ENCODE results near the gene TUBB.
"Not testable (repeated sequence)": the region's sequence is repeated elsewhere in the genome, so short reads cannot be mapped to it uniquely, and the experiment has no call there.

The TUBB gene

DNA sequence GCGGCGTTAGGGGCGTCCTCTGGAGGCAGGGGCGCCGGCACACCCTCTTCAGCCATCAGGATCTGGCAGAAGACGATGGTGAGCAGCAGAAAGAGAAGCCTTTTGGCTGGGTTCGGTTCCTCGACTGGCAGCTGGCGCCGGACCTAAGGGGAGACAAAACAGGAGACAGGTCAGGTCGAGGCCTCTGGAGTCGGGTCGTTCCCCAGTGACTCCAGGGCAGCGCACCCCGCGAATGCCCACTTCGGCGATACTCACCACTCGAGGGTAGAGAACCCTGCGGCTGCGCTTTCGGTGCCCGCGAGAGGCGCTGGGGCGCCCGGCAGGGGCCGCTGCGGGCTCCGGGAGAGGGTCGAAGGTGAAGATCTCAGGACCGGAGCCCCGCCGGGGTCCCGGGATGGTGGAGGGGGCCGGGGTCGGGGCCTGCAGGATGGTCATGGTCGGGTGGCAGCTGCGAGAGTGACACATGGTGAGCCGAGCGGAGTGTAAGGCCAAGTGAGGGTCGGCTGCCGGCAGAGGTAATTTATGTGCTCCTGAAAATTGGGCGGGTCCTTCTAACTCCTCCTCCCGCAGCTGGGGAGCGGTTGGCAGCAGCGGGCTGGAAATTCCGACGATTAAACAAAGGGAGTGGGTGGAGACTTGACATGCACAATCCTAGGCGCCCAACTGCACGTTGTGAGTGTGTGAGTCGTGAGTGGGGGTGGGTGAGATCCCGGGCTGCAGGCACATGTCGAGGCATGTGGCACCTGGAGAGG is 24.1 kb downstream of the TUBB start, which contains the start of gene IER3:
Gene IER3 (minus strand): TSS at position 494 of the 752 bp plus-strand sequence. CDS start 29 bp downstream, at position 465.
- under 1% methylated on average over 54 of the region's 54 CpGs for WGBS
- Histone ChIP-seq H3K27ac (ENCODE audit: low read depth, low read length) (peak within 1 kb of the TSS; percentile 54), H3K27me3 (ENCODE audit: insufficient read depth, low read length) (peaks cover 4% of the 10 kb centered on the region; the same call in 1 of the 2 replicates), H3K9me3 (ENCODE audit: insufficient read depth, low read depth, low read length) (no peaks in the 10 kb centered on the region), H3K9ac (ENCODE audit: low read depth, low read length) (peak within 1 kb of the TSS; percentile 74), H3K4me3 (ENCODE audit: low read length) (peak within 1 kb of the TSS; percentile 70), H3K36me3 (ENCODE audit: insufficient read depth, low read length) (peaks cover 20% of the 10 kb centered on the region), H3K4me1 (ENCODE audit: insufficient read depth, low read length) (peaks cover 16% of the 10 kb centered on the region)

DNA sequence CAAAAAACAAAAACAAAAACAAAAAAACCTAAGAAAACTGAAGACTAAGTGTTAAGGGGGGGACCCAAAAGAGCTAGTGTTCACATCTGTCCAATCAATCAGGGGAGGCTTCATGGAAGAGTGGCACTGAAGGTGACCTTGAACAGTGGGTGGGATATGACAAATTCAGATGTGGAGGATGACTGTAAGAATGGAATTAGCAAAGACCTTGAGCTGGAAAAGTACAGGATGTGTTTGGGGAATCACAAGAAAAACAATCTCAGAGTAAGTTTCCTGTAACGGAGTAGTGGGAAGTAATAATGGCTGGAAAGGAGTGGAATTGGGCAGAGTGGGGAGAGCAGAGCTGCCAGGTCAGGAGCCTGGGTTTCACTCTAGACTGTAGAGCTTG is 27.1 kb downstream of the TUBB start:
- Histone ChIP-seq H3K36me3 (ENCODE audit: insufficient read depth, low read length) (no peaks in the 10 kb centered on the region), H3K27me3 (ENCODE audit: insufficient read depth, low read length) (peaks cover 4% of the 10 kb centered on the region; the same call in 1 of the 2 replicates), H3K4me3 (ENCODE audit: low read length) (no peak overlapping the region), H3K4me1 (ENCODE audit: insufficient read depth, low read length) (peaks cover 10% of the 10 kb centered on the region), H3K9ac (ENCODE audit: low read depth, low read length) (no peak overlapping the region), H3K27ac (ENCODE audit: low read depth, low read length) (no peak overlapping the region), H3K9me3 (ENCODE audit: insufficient read depth, low read depth, low read length) (no peaks in the 10 kb centered on the region)
- WGBS = 94% methylated on average over 1 of the region's 1 CpG

DNA sequence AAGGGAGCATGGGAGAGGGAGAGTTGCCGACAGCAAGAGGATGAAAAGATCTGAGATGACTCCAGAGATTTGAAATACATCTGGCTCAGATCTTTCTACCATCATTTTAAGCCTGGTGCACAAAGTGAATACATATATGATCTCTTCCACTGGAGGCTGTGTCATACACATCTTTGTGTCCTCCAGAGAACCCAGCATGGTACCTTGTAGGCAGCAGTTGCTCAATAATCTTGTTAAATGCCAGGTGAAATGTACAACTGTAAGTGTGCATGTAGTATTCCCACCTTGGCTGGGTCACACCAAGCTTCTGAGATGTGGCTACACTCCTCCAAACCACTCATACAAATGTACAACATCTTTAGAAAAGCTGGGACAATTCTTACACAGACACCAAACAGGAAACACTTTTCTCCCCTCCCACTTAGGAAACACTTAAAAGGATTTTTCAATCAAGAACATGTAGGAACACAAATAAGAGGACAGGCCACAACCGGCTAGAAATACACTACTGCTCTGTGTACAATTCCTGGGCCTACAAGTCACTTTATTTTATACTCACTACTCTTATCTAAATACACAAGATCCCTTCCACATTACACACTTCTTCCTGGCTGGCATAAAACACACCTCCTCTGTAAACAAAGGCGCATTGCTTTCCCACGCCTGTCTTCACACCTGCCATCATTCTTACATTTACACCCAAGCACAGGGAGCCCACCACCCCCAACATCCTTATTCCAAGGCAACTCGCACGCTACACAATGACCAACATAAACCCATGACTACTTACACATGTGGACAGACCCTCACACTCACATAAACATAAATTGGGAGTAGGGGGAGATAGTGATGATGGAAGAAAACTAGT is 28.0 kb downstream of the TUBB start:
- peaks cover 4% of the 10 kb centered on the region; the same call in 1 of the 2 replicates for H3K27me3 ChIP-seq (ENCODE audit: insufficient read depth, low read length)
- H3K9me3 ChIP-seq (ENCODE audit: insufficient read depth, low read depth, low read length) = no peaks in the 10 kb centered on the region
- H3K36me3 ChIP-seq (ENCODE audit: insufficient read depth, low read length) = no peaks in the 10 kb centered on the region
- no peak overlapping the region for H3K9ac ChIP-seq (ENCODE audit: low read depth, low read length)
- no peak overlapping the region for H3K4me3 ChIP-seq (ENCODE audit: low read length)
- H3K4me1 ChIP-seq (ENCODE audit: insufficient read depth, low read length) = peaks cover 10% of the 10 kb centered on the region
- H3K27ac ChIP-seq (ENCODE audit: low read depth, low read length) = no peak overlapping the region
- WGBS = 91% methylated on average over 6 of the region's 6 CpGs

DNA sequence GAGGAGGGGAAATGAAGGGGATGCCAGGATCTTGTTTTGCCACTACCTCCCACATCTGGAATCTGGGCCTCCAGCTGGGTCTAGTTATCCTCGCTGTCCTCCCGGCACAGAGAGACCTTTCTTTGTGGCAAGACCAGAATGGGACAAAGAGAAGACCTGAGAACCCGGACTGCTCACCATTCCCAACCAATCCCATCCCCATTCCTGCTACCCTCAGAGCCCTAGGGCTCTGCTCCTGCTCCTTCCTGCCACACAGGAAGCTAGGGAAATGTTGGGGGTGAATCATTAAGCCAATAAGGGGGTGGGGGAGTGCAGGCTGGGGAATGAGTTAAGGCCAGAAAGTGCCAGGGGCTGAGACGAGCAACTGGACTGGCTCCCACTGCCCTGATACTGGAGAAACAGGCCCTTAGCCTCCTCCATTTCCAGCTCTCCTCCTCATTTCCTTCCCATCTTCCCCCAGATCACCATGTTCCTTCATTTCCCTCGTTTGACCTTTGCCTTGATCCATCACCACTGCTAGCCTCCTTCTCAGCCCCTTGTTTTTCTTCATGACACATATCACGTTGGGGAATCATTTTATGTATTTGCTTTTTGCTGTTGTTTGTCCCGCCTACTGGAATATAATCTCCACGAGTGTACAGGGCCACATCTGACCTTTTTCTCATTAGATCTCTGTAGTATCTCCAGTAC is 28.8 kb downstream of the TUBB start:
- Histone ChIP-seq H3K27me3 (ENCODE audit: insufficient read depth, low read length) (no peaks in the 10 kb centered on the region), H3K9me3 (ENCODE audit: insufficient read depth, low read depth, low read length) (no peaks in the 10 kb centered on the region), H3K27ac (ENCODE audit: low read depth, low read length) (no peak overlapping the region), H3K4me1 (ENCODE audit: insufficient read depth, low read length) (peaks cover 10% of the 10 kb centered on the region), H3K4me3 (ENCODE audit: low read length) (no peak overlapping the region), H3K9ac (ENCODE audit: low read depth, low read length) (no peak overlapping the region), H3K36me3 (ENCODE audit: insufficient read depth, low read length) (no peaks in the 10 kb centered on the region)
- WGBS = 77% methylated on average over 8 of the region's 8 CpGs

DNA sequence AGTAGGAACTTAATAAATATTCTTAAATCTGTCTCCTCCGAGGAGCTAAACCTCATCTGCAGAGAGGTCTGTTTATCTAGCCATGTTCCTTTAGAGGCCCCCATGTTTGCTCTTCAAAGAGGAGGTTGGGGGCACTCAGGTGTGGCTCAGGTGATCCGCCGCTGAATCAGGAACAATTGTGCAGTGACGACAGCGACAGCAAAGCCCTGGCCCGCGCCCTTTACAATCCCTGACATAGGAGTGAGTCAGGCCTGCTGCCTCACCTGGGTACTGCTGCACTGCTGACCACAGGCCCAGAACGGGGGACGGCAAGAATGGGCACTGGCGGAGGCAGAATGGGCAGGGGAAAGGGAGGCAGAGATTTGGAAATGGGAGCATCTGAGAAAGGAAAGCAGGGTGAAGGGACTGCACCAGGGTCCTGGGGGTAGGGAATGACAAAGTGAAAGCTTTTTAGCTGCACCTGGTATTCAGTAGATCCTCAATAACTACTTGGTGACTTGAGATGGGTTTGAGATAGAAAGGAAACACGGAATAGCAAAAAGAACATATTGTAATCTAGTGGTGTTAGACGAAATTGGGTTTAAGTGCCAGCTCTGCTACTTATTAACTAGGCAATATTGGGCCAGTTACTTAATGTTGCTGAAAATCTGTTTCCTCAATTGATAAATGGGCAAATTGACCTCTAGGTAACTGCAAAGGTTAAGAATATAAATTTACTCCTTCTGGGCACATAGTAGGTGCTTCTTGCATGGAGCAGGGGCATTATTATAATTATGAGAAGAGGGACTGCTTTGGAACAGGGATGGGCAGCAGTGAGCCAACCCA is 29.6 kb downstream of the TUBB start:
- Histone ChIP-seq H3K36me3 (ENCODE audit: insufficient read depth, low read length) (no peaks in the 10 kb centered on the region), H3K4me1 (ENCODE audit: insufficient read depth, low read length) (peaks cover 9% of the 10 kb centered on the region), H3K9me3 (ENCODE audit: insufficient read depth, low read depth, low read length) (no peaks in the 10 kb centered on the region), H3K27ac (ENCODE audit: low read depth, low read length) (no peak overlapping the region), H3K27me3 (ENCODE audit: insufficient read depth, low read length) (no peaks in the 10 kb centered on the region), H3K4me3 (ENCODE audit: low read length) (no peak overlapping the region), H3K9ac (ENCODE audit: low read depth, low read length) (no peak overlapping the region)
- WGBS = 92% methylated on average over 12 of the region's 12 CpGs

DNA sequence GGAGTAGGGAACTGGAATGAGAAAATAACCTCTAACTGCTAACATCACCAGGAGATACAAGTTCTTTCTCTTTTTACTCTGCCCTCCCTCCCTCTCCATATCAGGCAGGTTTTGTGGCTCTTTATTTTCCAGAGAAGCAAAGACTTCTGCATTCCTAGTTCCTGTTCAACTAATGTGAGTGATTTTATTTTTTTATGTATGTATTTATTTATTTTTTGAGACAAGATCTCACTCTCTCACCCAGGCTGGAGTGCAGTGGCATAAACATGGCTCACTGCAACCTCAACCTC is 30.2 kb downstream of the TUBB start:
- H3K4me3 ChIP-seq (ENCODE audit: low read length) = no peak overlapping the region
- H3K4me1 ChIP-seq (ENCODE audit: insufficient read depth, low read length) = peaks cover 4% of the 10 kb centered on the region; the same call in 1 of the 2 replicates
- no peaks in the 10 kb centered on the region for H3K9me3 ChIP-seq (ENCODE audit: insufficient read depth, low read depth, low read length)
- no peaks in the 10 kb centered on the region for H3K36me3 ChIP-seq (ENCODE audit: insufficient read depth, low read length)
- no peak overlapping the region for H3K27ac ChIP-seq (ENCODE audit: low read depth, low read length)
- H3K27me3 ChIP-seq (ENCODE audit: insufficient read depth, low read length) = no peaks in the 10 kb centered on the region
- H3K9ac ChIP-seq (ENCODE audit: low read depth, low read length) = no peak overlapping the region

DNA sequence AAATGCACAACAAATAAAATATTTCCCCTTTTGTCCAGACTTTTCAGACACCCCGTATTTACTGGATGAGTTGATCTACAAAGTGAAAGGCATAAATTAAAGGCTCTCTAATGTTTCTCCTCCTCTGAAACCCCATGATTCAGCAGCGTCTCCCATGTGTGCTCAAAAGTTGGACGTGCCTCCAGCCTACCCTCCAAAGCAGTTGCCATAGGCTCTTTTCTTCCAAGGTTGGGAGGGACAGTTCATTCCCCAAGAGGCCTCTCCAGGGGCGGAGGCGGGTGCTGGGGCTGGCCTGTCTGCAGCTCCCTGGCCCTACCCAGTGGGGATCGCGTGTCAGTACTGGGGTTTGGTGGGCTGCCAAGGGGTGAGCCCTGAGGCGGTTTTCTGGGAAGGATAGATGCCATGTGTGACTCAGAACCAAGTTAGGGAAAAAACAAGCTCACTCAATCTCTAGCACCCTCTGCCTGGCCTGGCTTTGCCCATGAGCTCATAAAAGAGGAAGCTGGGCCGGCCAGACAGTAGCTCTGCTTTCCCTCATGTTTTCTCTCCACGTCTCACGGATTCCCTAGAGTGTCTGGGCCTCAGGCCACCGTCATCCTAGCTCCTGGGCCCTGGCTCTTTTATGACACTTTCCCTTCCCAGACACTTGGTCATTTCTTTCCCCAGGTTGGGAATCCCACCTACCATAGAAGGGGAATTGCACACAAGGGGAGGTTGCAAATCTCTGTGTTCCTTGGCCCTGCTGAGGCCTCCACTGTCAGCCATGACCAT is 32.2 kb downstream of the TUBB start:
- Histone ChIP-seq H3K36me3 (ENCODE audit: insufficient read depth, low read length) (no peaks in the 10 kb centered on the region), H3K4me3 (ENCODE audit: low read length) (no peak overlapping the region), H3K27me3 (ENCODE audit: insufficient read depth, low read length) (no peaks in the 10 kb centered on the region), H3K9ac (ENCODE audit: low read depth, low read length) (no peak overlapping the region), H3K27ac (ENCODE audit: low read depth, low read length) (no peak overlapping the region), H3K4me1 (ENCODE audit: insufficient read depth, low read length) (peaks cover 4% of the 10 kb centered on the region; the same call in 1 of the 2 replicates), H3K9me3 (ENCODE audit: insufficient read depth, low read depth, low read length) (no peaks in the 10 kb centered on the region)
- WGBS = 82% methylated on average over 12 of the region's 12 CpGs

DNA sequence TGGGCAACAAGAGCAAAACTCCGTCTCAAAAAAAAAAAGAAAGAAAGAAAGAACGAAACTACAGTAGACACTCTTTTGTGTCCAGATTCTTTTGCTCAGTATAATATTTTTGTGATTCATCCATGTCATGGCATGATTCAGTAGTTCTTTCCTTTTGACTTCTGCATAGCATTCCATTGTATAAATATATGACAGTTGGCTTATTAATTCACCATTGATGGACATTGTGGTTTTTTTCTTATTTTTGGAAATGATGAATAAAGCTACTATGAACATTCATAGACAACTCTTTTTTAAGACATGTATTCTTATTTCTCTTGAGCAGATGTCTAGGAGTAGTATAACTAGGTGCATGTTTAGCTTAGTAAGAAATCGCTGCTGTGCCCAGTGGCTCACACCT is 34.5 kb downstream of the TUBB start:
- Histone ChIP-seq H3K4me3 (ENCODE audit: low read length) (no peak overlapping the region), H3K4me1 (ENCODE audit: insufficient read depth, low read length) (peaks cover 7% of the 10 kb centered on the region; the same call in 1 of the 2 replicates), H3K27ac (ENCODE audit: low read depth, low read length) (no peak overlapping the region), H3K36me3 (ENCODE audit: insufficient read depth, low read length) (no peaks in the 10 kb centered on the region), H3K9me3 (ENCODE audit: insufficient read depth, low read depth, low read length) (no peaks in the 10 kb centered on the region), H3K9ac (ENCODE audit: low read depth, low read length) (no peak overlapping the region), H3K27me3 (ENCODE audit: insufficient read depth, low read length) (no peaks in the 10 kb centered on the region)
- 83% methylated on average over 3 of the region's 3 CpGs for WGBS

DNA sequence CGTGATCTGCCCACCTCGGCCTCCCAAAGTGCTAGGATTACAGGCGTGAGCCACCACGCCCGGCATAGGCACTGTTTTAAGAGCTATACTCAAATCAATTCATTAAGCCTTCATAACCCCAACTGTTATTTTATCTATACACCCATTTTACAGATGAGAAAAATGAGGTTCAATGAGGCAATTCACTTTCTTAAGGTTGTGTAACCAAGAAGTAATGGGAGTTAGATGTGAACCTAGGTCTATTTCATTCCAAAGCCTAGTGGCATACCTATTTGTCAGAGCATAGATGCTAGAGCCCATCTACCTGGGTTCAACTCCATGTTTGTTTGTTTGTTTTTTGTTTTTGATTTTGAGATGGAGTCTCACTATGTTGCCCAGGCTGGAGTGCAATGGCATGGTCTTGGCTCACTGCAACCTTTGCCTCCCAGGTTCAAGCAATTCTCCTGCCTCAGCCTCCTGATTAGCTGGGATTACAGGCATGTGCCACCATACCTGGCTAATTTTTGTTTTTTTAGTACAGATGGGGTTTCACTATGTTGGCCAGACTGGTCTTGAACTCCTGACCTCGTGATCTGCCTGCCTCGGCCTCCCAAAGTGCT is 36.4 kb downstream of the TUBB start:
- H3K27me3 ChIP-seq (ENCODE audit: insufficient read depth, low read length); H3K4me3 ChIP-seq (ENCODE audit: low read length); H3K27ac ChIP-seq (ENCODE audit: low read depth, low read length); H3K9me3 ChIP-seq (ENCODE audit: insufficient read depth, low read depth, low read length); H3K36me3 ChIP-seq (ENCODE audit: insufficient read depth, low read length); H3K9ac ChIP-seq (ENCODE audit: low read depth, low read length): not testable (repeated sequence)
- 89% methylated on average over 7 of the region's 7 CpGs for WGBS
- H3K4me1 ChIP-seq (ENCODE audit: insufficient read depth, low read length) = peaks cover 10% of the 10 kb centered on the region; the same call in 1 of the 2 replicates
